ENCODE data around the gene SHLD1. TPM values are rescaled to one million over a fixed set of nuclear protein-coding genes. Genes with fewer than 3 reads are reported as not detected.

SHLD1 gene
- polyA plus RNA-seq, 2 donors: 3.4 to 4.9 TPM

- no peaks in the 10 kb centered on the region for H3K4me1 ChIP-seq (ENCODE audit: control insufficient read depth in 2 of 2, insufficient read depth in 2 of 2, low read length in 1 of 2)
- no peaks in the 10 kb centered on the region for H3K27me3 ChIP-seq (ENCODE audit: control insufficient read depth in 1 of 2, insufficient read depth in 2 of 2, low read length in 2 of 2)
- H3K9me3 ChIP-seq (ENCODE audit: control insufficient read depth in 2 of 2, insufficient read depth in 1 of 2, low read depth in 1 of 2, low read length in 1 of 2): no peaks in the 10 kb centered on the region
- H3K36me3 ChIP-seq (ENCODE audit: control insufficient read depth in 2 of 2, insufficient read depth in 2 of 2, low read length in 1 of 2): no peaks in the 10 kb centered on the region
- WGBS, 2 donors: 80 to 85% methylated on average over 2 of the region's 2 CpGs
- H3K27ac ChIP-seq (ENCODE audit: low read depth in 2 of 2, low read length in 1 of 2): no peak overlapping the region
- no peak overlapping the region for H3K4me3 ChIP-seq (ENCODE audit: low read depth in 1 of 2, low read length in 2 of 2)
Observed at GRCh38 chr20:5895626-5896025, 145.4 kb downstream of the SHLD1 start.

- H3K27me3 ChIP-seq (ENCODE audit: control insufficient read depth in 1 of 2, insufficient read depth in 2 of 2, low read length in 2 of 2): no peaks in the 10 kb centered on the region
- H3K4me3 ChIP-seq (ENCODE audit: low read depth in 1 of 2, low read length in 2 of 2): no peak overlapping the region
- no peaks in the 10 kb centered on the region for H3K36me3 ChIP-seq (ENCODE audit: control insufficient read depth in 2 of 2, insufficient read depth in 2 of 2, low read length in 1 of 2)
- H3K27ac ChIP-seq (ENCODE audit: low read depth in 2 of 2, low read length in 1 of 2): no peak overlapping the region
- WGBS, 2 donors: 56 to 60% methylated on average over 1 of the region's 1 CpG
- no peaks in the 10 kb centered on the region for H3K9me3 ChIP-seq (ENCODE audit: control insufficient read depth in 2 of 2, insufficient read depth in 1 of 2, low read depth in 1 of 2, low read length in 1 of 2)
- no peaks in the 10 kb centered on the region for H3K4me1 ChIP-seq (ENCODE audit: control insufficient read depth in 2 of 2, insufficient read depth in 2 of 2, low read length in 1 of 2)
Observed at GRCh38 chr20:5899444-5899843, 149.2 kb downstream of the SHLD1 start.

GRCh38 chr20:5900908-5901307, 150.7 kb downstream of the SHLD1 start:
- H3K27me3 ChIP-seq (ENCODE audit: control insufficient read depth in 1 of 2, insufficient read depth in 2 of 2, low read length in 2 of 2): no peaks in the 10 kb centered on the region
- H3K36me3 ChIP-seq (ENCODE audit: control insufficient read depth in 2 of 2, insufficient read depth in 2 of 2, low read length in 1 of 2): no peaks in the 10 kb centered on the region
- H3K9me3 ChIP-seq (ENCODE audit: control insufficient read depth in 2 of 2, insufficient read depth in 1 of 2, low read depth in 1 of 2, low read length in 1 of 2): no peaks in the 10 kb centered on the region
- H3K4me1 ChIP-seq (ENCODE audit: control insufficient read depth in 2 of 2, insufficient read depth in 2 of 2, low read length in 1 of 2): no peaks in the 10 kb centered on the region
- no peak overlapping the region for H3K4me3 ChIP-seq (ENCODE audit: low read depth in 1 of 2, low read length in 2 of 2)
- 75 to 79% methylated on average over 1 of the region's 1 CpG for WGBS, 2 donors
- H3K27ac ChIP-seq (ENCODE audit: low read depth in 2 of 2, low read length in 1 of 2): no peak overlapping the region

- peaks cover 4 to 6% of the 10 kb centered on the region in 2 donors for H3K4me1 ChIP-seq (ENCODE audit: control insufficient read depth in 2 of 2, insufficient read depth in 2 of 2, low read length in 1 of 2)
- H3K4me3 ChIP-seq (ENCODE audit: low read depth in 1 of 2, low read length in 2 of 2): no peak overlapping the region
- H3K36me3 ChIP-seq (ENCODE audit: control insufficient read depth in 2 of 2, insufficient read depth in 2 of 2, low read length in 1 of 2): no peaks in the 10 kb centered on the region
- no peak overlapping the region for H3K27ac ChIP-seq (ENCODE audit: low read depth in 2 of 2, low read length in 1 of 2)
- H3K9me3 ChIP-seq (ENCODE audit: control insufficient read depth in 2 of 2, insufficient read depth in 1 of 2, low read depth in 1 of 2, low read length in 1 of 2): no peaks in the 10 kb centered on the region
- peaks cover 0 to 4% of the 10 kb centered on the region in 2 donors for H3K27me3 ChIP-seq (ENCODE audit: control insufficient read depth in 1 of 2, insufficient read depth in 2 of 2, low read length in 2 of 2)
- WGBS, 2 donors: 63% methylated on average over 2 of the region's 2 CpGs
Observed at GRCh38 chr20:5908981-5909380, 158.8 kb downstream of the SHLD1 start.

GRCh38 chr20:5910186-5910585, 160.0 kb downstream of the SHLD1 start:
- Histone ChIP-seq H3K4me1 (ENCODE audit: control insufficient read depth in 2 of 2, insufficient read depth in 2 of 2, low read length in 1 of 2) (peaks cover 4 to 6% of the 10 kb centered on the region in 2 donors), H3K27ac (ENCODE audit: low read depth in 2 of 2, low read length in 1 of 2) (no peak overlapping the region), H3K4me3 (ENCODE audit: low read depth in 1 of 2, low read length in 2 of 2) (no peak overlapping the region), H3K36me3 (ENCODE audit: control insufficient read depth in 2 of 2, insufficient read depth in 2 of 2, low read length in 1 of 2) (no peaks in the 10 kb centered on the region), H3K9me3 (ENCODE audit: control insufficient read depth in 2 of 2, insufficient read depth in 1 of 2, low read depth in 1 of 2, low read length in 1 of 2) (no peaks in the 10 kb centered on the region), H3K27me3 (ENCODE audit: control insufficient read depth in 1 of 2, insufficient read depth in 2 of 2, low read length in 2 of 2) (peaks cover 0 to 4% of the 10 kb centered on the region in 2 donors)
- 62 to 64% methylated on average over 6 of the region's 6 CpGs for WGBS, 2 donors

GRCh38 chr20:5913166-5913565, 163.0 kb downstream of the SHLD1 start:
- H3K27me3 ChIP-seq (ENCODE audit: control insufficient read depth in 1 of 2, insufficient read depth in 2 of 2, low read length in 2 of 2): peaks cover 0 to 4% of the 10 kb centered on the region in 2 donors
- no peaks in the 10 kb centered on the region for H3K36me3 ChIP-seq (ENCODE audit: control insufficient read depth in 2 of 2, insufficient read depth in 2 of 2, low read length in 1 of 2)
- peaks cover 4 to 6% of the 10 kb centered on the region in 2 donors for H3K4me1 ChIP-seq (ENCODE audit: control insufficient read depth in 2 of 2, insufficient read depth in 2 of 2, low read length in 1 of 2)
- no peak overlapping the region for H3K4me3 ChIP-seq (ENCODE audit: low read depth in 1 of 2, low read length in 2 of 2)
- H3K9me3 ChIP-seq (ENCODE audit: control insufficient read depth in 2 of 2, insufficient read depth in 1 of 2, low read depth in 1 of 2, low read length in 1 of 2): no peaks in the 10 kb centered on the region
- 90 to 92% methylated on average over 2 of the region's 2 CpGs for WGBS, 2 donors
- no peak overlapping the region for H3K27ac ChIP-seq (ENCODE audit: low read depth in 2 of 2, low read length in 1 of 2)

Other genes with a start within 250 kb of the SHLD1 start
- 10 to 100 TPM in 1 of 2 donors, 1 to 10 TPM in 1; 8.5 to 13.3 TPM for gene GPCPD1, start 139.4 kb upstream of the SHLD1 start, polyA plus RNA-seq
- under 1 TPM; 0.08 TPM for gene CHGB, start 161.1 kb downstream of the SHLD1 start, polyA plus RNA-seq
- gene TRMT6, start 200.1 kb downstream of the SHLD1 start, polyA plus RNA-seq: 10 to 100 TPM in 1 of 2 donors, 1 to 10 TPM in 1; 6.6 to 10.7 TPM
- 1 to 10 TPM; 2.5 to 2.9 TPM for gene MCM8, start 200.3 kb downstream of the SHLD1 start, polyA plus RNA-seq